ENCODE measurements around the gene GPR161.
"Not testable (repeated sequence)": the region's sequence is repeated elsewhere in the genome, so short reads cannot be mapped to it uniquely, and the experiment has no call there.

Gene GPR161

GRCh38 chr1:168087696-168088095 lies 49.0 kb downstream of the GPR161 start:
- no peak for DNase-seq (ENCODE audit: low read depth in 2 of 2)

DNA sequence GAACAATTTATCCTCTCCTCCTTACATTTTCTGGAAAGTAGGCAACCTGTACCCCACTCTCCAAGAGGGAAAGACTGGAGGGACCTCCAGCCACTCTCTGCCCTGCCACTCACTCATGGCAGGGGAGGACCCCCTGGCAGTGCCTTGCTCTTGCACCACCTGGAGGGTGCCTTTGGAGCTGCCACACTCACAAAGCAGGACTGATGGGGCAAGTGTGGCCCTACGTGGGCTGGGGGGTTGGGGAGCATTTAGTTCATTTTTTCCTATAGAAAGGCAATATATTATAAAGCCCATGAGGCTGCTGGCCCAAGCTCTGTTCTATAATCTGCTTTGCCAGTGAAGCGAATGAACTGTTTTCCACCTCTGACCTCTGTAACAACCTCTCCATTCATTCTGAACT lies 50.3 kb downstream of the GPR161 start:
- DNase-seq (ENCODE audit: low read depth in 2 of 2), result no peak

- DNase-seq (ENCODE audit: low read depth in 2 of 2), result no peak
These were observed 51.3 kb downstream of the GPR161 start for GRCh38 chr1:168085401-168085872.

GRCh38 chr1:168084396-168085231 lies 52.1 kb downstream of the GPR161 start:
- peak; percentile 8 to 10 for DNase-seq (ENCODE audit: low read depth in 2 of 2)

- DNase-seq (ENCODE audit: low read depth in 2 of 2), result no peak
These were observed 53.0 kb downstream of the GPR161 start for GRCh38 chr1:168083456-168084325.

DNA sequence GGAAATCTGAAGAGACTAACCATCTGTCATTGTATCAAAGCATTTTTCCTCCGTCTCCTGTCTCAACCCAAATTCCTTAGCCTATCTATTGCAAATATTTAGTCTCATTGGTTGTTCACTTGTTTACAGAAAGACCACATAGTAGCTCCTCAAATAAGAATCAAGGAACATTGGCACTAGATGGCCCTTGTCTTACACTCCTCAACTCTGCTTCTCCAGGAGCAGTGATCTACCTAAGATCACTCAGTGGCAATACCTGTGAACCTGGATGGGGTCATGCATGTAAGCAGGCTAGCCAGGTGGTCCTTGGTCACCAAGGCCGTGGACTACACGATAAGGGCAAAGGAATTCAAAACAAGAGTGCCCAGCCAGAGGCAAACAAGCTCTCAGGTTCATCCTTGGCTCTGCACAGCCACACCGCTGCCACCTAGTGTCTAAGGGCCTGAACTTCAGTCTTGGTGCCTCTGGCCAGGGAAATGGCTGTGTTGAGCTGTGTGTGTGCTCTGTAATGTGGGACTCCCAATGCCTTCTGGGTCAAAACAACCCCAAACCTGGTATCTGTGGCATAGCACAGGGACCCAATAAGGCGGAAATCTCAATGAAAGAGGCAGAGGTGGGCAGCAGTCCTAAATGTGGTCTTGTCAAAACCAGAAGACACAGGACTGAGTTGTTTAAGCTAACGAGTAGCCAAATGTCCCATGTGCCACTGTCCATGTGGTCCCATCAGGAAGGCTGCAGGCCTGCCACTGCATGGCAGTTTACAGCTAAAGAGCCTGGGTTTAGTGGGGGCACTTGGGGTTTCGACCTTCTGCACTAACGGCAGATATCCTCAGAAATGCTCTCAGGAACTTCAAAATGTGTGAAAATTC lies 54.5 kb downstream of the GPR161 start:
- peak; percentile 23 for DNase-seq (ENCODE audit: low read depth in 2 of 2)

- peak; percentile 31 to 32 for DNase-seq (ENCODE audit: low read depth in 2 of 2)
These were observed 55.2 kb downstream of the GPR161 start for GRCh38 chr1:168081373-168082007.

DNA sequence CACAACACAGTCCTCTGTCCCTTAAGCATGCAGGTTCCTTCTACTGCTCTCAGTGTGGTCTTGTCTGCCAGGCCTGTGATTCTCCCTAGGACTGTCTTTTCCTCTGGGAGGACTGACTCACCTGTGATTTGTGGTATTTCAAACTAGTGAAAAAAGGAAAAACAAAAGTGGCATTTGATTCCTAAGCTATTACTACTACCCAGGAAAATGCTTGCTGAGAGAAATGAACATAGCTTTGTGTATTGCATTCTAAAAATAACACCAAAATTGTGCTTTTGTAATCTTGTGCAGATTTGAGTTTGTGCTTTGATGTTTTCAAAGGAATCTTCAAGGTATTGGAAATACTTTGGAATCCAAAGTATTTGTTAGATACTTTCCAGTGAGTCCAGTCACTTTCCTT lies 57.0 kb downstream of the GPR161 start:
- DNase-seq (ENCODE audit: low read depth in 2 of 2), result peak; percentile 19 to 33

DNA sequence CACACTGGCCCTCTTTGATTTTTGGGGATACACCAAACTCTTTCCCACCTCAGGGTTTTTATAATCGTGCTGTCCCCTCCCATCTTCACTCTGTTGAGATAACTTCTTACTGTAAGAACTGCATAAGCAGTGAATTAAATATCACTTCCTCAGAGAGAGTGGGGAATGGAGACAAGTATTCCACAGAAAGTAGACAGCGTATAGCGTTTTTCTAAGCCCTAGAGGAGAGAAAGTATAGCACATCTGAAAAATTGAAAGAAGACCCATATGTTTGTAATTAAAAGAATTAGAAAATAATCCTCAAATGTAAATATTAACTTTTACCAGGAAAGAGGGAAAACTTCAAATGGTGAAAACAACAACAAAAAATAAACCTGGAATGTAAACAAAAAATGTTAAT lies 67.3 kb downstream of the GPR161 start:
- no peak for DNase-seq (ENCODE audit: low read depth in 2 of 2)

DNA sequence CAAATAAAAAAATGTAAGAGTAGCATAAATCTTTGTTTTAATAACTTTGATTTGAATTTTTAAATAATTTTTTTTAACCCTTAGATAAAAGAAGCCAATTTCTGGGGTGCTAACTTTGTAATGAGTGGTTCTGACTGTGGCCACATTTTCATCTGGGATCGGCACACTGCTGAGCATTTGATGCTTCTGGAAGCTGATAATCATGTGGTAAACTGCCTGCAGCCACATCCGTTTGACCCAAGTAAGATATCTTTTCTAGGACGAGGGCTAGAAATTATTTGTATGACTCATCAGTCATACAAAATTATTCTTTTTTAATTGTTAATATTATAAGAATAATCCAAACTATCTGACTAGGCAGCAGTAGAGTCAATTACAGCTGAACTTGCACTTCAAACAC lies 71.2 kb downstream of the GPR161 start:
- no peak for DNase-seq (ENCODE audit: low read depth in 2 of 2)

DNA sequence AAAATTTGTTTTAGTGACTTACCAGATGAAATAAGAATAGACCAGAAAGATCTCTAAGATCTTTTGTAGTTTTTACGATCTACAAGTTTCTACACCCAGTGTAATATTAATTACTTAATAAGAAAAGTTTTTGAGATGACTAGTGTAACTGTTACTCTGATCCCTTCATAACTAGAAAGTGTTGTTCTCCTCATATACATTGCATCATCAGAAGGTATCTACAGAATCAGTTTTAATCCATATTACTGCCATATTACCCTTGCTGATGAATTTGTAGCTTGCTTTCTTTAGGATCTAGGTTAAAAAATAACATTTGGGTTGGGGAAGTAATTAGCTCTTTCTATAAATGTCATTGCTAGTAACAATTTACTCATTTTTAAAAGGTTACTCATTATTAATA lies 72.5 kb downstream of the GPR161 start:
- DNase-seq (ENCODE audit: low read depth in 2 of 2), result no peak

- DNase-seq (ENCODE audit: low read depth in 2 of 2), result no peak
These were observed 78.8 kb downstream of the GPR161 start for GRCh38 chr1:168057921-168058320.

- DNase-seq (ENCODE audit: low read depth in 2 of 2), result no peak
These were observed 79.4 kb downstream of the GPR161 start for GRCh38 chr1:168057355-168057754.

DNA sequence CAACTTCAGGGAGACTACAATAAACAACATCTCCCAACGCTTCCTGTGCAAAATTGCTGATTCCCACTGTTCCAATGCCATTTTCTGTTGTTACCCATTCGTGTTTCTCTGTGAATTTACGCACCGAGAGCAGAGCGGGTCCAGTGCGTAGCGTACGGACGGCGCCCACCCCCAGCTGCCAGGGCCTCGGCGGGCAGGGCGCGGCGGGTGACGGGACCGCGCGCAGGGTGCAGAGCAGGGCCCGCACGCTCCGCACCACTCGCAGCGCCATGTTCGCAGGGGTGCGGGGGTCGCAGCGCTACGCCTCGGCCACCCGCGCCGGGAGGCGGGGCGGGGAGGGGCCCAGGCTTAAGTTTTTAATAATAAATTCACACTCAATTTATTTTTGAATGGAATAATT lies 80.6 kb downstream of the GPR161 start:
- DNase-seq (ENCODE audit: low read depth in 2 of 2), result not testable (repeated sequence)

DNA sequence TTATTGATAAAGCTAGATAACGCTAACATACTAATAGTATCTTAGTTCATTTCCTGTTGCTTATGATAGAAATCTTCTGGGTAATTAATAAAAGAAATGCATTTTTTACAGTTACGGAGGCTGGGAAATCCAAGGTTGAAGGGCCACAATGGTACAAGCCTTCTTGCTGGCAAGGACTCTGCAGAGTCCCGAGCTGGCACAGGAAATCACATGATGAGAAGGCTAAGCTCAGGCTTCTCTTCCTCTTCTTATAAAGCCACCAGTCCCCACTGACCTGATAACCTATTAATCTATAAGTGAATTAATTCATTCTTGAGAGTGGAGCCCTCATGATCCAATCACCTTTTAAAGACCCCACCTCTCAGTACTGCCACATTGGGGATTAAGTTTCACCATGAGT lies 82.6 kb downstream of the GPR161 start:
- no peak for DNase-seq (ENCODE audit: low read depth in 2 of 2)

GRCh38 chr1:168053681-168054080 lies 83.0 kb downstream of the GPR161 start:
- no peak for DNase-seq (ENCODE audit: low read depth in 2 of 2)

DNA sequence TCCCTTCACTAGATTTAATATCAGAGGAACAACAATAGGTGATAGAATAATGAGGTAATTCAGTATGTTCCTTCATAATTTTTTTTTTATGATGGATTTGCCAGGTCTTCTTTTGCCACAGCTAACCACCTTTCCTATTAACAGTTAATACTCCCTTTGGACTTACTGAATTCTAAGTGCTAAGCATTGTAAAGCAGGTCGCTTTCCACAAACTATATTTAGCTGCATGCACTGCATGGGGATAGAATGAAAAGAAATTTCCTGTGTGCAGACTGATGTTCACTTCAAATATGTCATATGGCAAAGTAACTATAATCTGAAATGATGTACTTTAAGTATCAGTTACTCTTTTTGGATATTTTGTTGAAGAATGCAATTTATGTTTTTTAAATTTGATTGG lies 85.8 kb downstream of the GPR161 start:
- DNase-seq (ENCODE audit: low read depth in 2 of 2), result no peak

DNA sequence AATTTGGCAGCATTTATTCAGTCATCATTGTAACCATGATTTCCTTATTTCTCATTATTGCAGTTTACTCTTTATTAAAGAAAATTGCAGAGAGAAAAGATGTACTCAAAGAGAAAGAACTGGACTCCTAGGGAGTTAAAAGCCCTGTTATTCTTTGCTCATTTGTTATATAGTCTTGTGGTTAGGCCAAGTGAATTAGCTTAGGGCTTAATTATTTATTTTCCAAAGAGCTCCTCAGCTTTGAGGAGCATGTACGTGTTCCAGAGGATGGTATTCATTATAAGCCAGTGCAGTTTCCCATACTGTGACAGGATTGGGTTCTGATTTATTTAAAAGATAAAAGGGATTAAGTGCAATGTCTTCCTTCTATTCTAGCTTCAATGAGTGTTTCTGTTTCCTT lies 86.4 kb downstream of the GPR161 start:
- DNase-seq (ENCODE audit: low read depth in 2 of 2), result no peak

GRCh38 chr1:168045311-168045710 lies 91.4 kb downstream of the GPR161 start:
- no peak for DNase-seq (ENCODE audit: low read depth in 2 of 2)

GRCh38 chr1:168042362-168042761 lies 94.4 kb downstream of the GPR161 start:
- no peak for DNase-seq (ENCODE audit: low read depth in 2 of 2)

- no peak for DNase-seq (ENCODE audit: low read depth in 2 of 2)
These were observed 101.4 kb downstream of the GPR161 start for GRCh38 chr1:168035345-168035744.
